T-helper 1 cell (primary cell): ENCODE measurements around the gene PHLDA3.
A peak's percentile ranks its signal among the peaks of the same experiment; 100 is the strongest.

Experiments
- DNase-seq, 5 donors: peaks; one replicate each; pipeline ENCODE4 v3.0.0-alpha.2; 2012 to 2020

The PHLDA3 gene

GRCh38 chr1:201461645-201462441, 7.1 kb downstream of the PHLDA3 start:
- no peak for DNase-seq

GRCh38 chr1:201460814-201461644, 8.0 kb downstream of the PHLDA3 start:
- DNase-seq: no peak

GRCh38 chr1:201459775-201460174, 9.2 kb downstream of the PHLDA3 start:
- no peak for DNase-seq

- DNase-seq: no peak
Measured at GRCh38 chr1:201459052-201459451, 9.9 kb downstream of the PHLDA3 start.

GRCh38 chr1:201457508-201457960, 11.5 kb downstream of the PHLDA3 start:
- no peak for DNase-seq

- DNase-seq: no peak
Measured at GRCh38 chr1:201456499-201457309, 12.3 kb downstream of the PHLDA3 start.

- no peak for DNase-seq
Measured at GRCh38 chr1:201455098-201455497, 13.9 kb downstream of the PHLDA3 start.

- no peak for DNase-seq
Measured at GRCh38 chr1:201454608-201455007, 14.4 kb downstream of the PHLDA3 start.

GRCh38 chr1:201452866-201453265, 16.1 kb downstream of the PHLDA3 start:
- DNase-seq: no peak

- no peak for DNase-seq
Measured at GRCh38 chr1:201450721-201451291, 18.2 kb downstream of the PHLDA3 start.

GRCh38 chr1:201448990-201449389, 20.0 kb downstream of the PHLDA3 start:
- no peak for DNase-seq

- peak in 3 of 5 donors; percentile 31 to 58 (median 42) for DNase-seq
Measured at GRCh38 chr1:201447903-201448871, 20.8 kb downstream of the PHLDA3 start.

GRCh38 chr1:201445310-201445709, 23.7 kb downstream of the PHLDA3 start:
- DNase-seq: no peak

- DNase-seq: no peak
Measured at GRCh38 chr1:201444792-201445191, 24.2 kb downstream of the PHLDA3 start.

- DNase-seq: no peak
Measured at GRCh38 chr1:201443747-201444146, 25.2 kb downstream of the PHLDA3 start.

- no peak for DNase-seq
Measured at GRCh38 chr1:201436969-201437368, 32.0 kb downstream of the PHLDA3 start.

GRCh38 chr1:201436393-201436792, 32.6 kb downstream of the PHLDA3 start:
- no peak for DNase-seq

- no peak for DNase-seq
Measured at GRCh38 chr1:201434266-201434665, 34.7 kb downstream of the PHLDA3 start.

GRCh38 chr1:201433609-201434008, 35.4 kb downstream of the PHLDA3 start:
- no peak for DNase-seq

- no peak for DNase-seq
Measured at GRCh38 chr1:201430776-201431175, 38.2 kb downstream of the PHLDA3 start.
